ENCODE data around the gene SETBP1.

- TF ChIP-seq CTCF (IDR thresholded peaks at IDR 0.05): no peak
- no peak for TF ChIP-seq POLR2A (IDR thresholded peaks at IDR 0.05)
- TF ChIP-seq EP300 (IDR thresholded peaks at IDR 0.05): no peak
- TF ChIP-seq POLR2AphosphoS5 (IDR thresholded peaks at IDR 0.05): no peak
These were observed 20.5 kb downstream of the SETBP1 start for GRCh38 chr18:44701227-44701626.

Measured in stomach (tissue), 4 donors.